GM18870 (cell line): Measurements from ENCODE around the gene ATXN10.

Experiments used
- ATAC-seq: cut with Tn5 transposase; IDR thresholded peaks from one replicate; pipeline ENCODE4 v1.9.1; 2021; ENCODE audit warnings: moderate library complexity; ENCODE audit not compliant: unreplicated experiment

ATXN10 gene

GRCh38 chr22:45871721-45872120 lies 200.1 kb downstream of the ATXN10 start:
- no peak for ATAC-seq

- no peak for ATAC-seq
Observed at GRCh38 chr22:45872659-45873263, 201.1 kb downstream of the ATXN10 start.

GRCh38 chr22:45876136-45877035 lies 204.8 kb downstream of the ATXN10 start:
- no peak for ATAC-seq

- ATAC-seq: no peak
Observed at GRCh38 chr22:45877036-45877380, 205.4 kb downstream of the ATXN10 start.

GRCh38 chr22:45877651-45878050 lies 206.0 kb downstream of the ATXN10 start:
- ATAC-seq: no peak

- no peak for ATAC-seq
Observed at GRCh38 chr22:45878051-45878781, 206.6 kb downstream of the ATXN10 start.

- ATAC-seq: no peak
Observed at GRCh38 chr22:45878901-45879551, 207.4 kb downstream of the ATXN10 start.

GRCh38 chr22:45879552-45879949 lies 207.9 kb downstream of the ATXN10 start:
- ATAC-seq: no peak

- ATAC-seq: no peak
Observed at GRCh38 chr22:45880091-45880715, 208.6 kb downstream of the ATXN10 start.

GRCh38 chr22:45880716-45881523 lies 209.3 kb downstream of the ATXN10 start:
- no peak for ATAC-seq

GRCh38 chr22:45881524-45881875 lies 209.9 kb downstream of the ATXN10 start:
- ATAC-seq: no peak

- no peak for ATAC-seq
Observed at GRCh38 chr22:45882881-45883810, 211.5 kb downstream of the ATXN10 start.

GRCh38 chr22:45883811-45884170 lies 212.2 kb downstream of the ATXN10 start:
- no peak for ATAC-seq

GRCh38 chr22:45884201-45885062 lies 212.8 kb downstream of the ATXN10 start:
- no peak for ATAC-seq

GRCh38 chr22:45885171-45885840 lies 213.7 kb downstream of the ATXN10 start:
- ATAC-seq: no peak

GRCh38 chr22:45885941-45886395 lies 214.3 kb downstream of the ATXN10 start:
- ATAC-seq: no peak

- ATAC-seq: no peak
Observed at GRCh38 chr22:45886540-45886939, 214.9 kb downstream of the ATXN10 start.
